ENCODE data around the gene E2F4.

- TF ChIP-seq CTCF (IDR thresholded peaks at IDR 0.05) (no peak), POLR2A (IDR thresholded peaks at IDR 0.05) (no peak)
Measured at GRCh38 chr16:67144943-67145342, 47.0 kb upstream of the E2F4 start.
